H9 (cell line): ENCODE measurements around the gene MAPKAPK3. TPM values are rescaled to one million over a fixed set of nuclear protein-coding genes. Genes with fewer than 3 reads are reported as not detected.

Experiments
- DNase-seq: peaks from one replicate; pipeline ENCODE4 v3.0.0-alpha.2; 2017
- H2AFZ ChIP-seq: one replicate; pipeline ENCODE4 v1.6.1; 2013; ENCODE audit warnings: mild to moderate bottlenecking, low read length, control low read depth, moderate library complexity
- H2AK5ac ChIP-seq: 2 replicates; pipeline ENCODE4 v1.6.1; 2013; ENCODE audit warnings: low read length, control low read depth, mixed read lengths; ENCODE audit not compliant: insufficient read length
- H2BK120ac ChIP-seq: one replicate; pipeline ENCODE4 v1.6.1; 2013; ENCODE audit warnings: low read depth, mild to moderate bottlenecking, low read length, control low read depth, inconsistent platforms; ENCODE audit not compliant: poor library complexity, severe bottlenecking
- H2BK12ac ChIP-seq: 2 replicates; pipeline ENCODE4 v1.6.1; 2013; ENCODE audit warnings: low read length, control low read depth, mixed read lengths, low read depth; ENCODE audit not compliant: insufficient read length
- H2BK15ac ChIP-seq: 2 replicates; pipeline ENCODE4 v1.6.1; 2013; ENCODE audit warnings: low read depth, low read length, control low read depth
- H2BK20ac ChIP-seq: one replicate; pipeline ENCODE4 v1.6.1; 2013; ENCODE audit warnings: low read depth, mild to moderate bottlenecking, low read length, control low read depth, inconsistent platforms; ENCODE audit not compliant: poor library complexity, severe bottlenecking
- H2BK5ac ChIP-seq: 2 replicates; pipeline ENCODE4 v1.6.1; 2013; ENCODE audit warnings: low read length, control low read depth, mixed read lengths; ENCODE audit not compliant: insufficient read length
- H3K14ac ChIP-seq: 2 replicates; pipeline ENCODE4 v1.6.1; 2013; ENCODE audit warnings: low read length, control low read depth; ENCODE audit not compliant: insufficient read depth
- H3K18ac ChIP-seq: 2 replicates; pipeline ENCODE4 v1.6.1; 2013; ENCODE audit warnings: low read depth, mild to moderate bottlenecking, mixed read lengths, low read length, control low read depth; ENCODE audit not compliant: insufficient read length
- H3K23ac ChIP-seq: 2 replicates; pipeline ENCODE4 v1.6.1; 2013; ENCODE audit warnings: low read length, control low read depth, mixed read lengths, low read depth; ENCODE audit not compliant: insufficient read length
- H3K23me2 ChIP-seq: 2 replicates; pipeline ENCODE4 v1.6.1; 2013; ENCODE audit warnings: low read depth, mild to moderate bottlenecking, mixed read lengths, low read length, control low read depth; ENCODE audit not compliant: insufficient read length, poor library complexity, severe bottlenecking
- H3K27ac ChIP-seq: 2 replicates; pipeline ENCODE4 v1.5.1; 2013; ENCODE audit warnings: low read length, control low read depth, mixed read lengths, low read depth; ENCODE audit not compliant: insufficient read length
- H3K27me3 ChIP-seq: 2 replicates; pipeline ENCODE4 v1.6.1; 2013; ENCODE audit warnings: low read length, control low read depth, inconsistent platforms; ENCODE audit not compliant: insufficient read depth
- H3K4ac ChIP-seq: 2 replicates; pipeline ENCODE4 v1.6.1; 2013; ENCODE audit warnings: low read depth, mild to moderate bottlenecking, control low read depth, inconsistent platforms, low read length, moderate library complexity
- H3K4me1 ChIP-seq: 2 replicates; pipeline ENCODE4 v1.6.1; 2013; ENCODE audit warnings: low read length, control low read depth, inconsistent platforms; ENCODE audit not compliant: insufficient read depth
- H3K4me2 ChIP-seq: 2 replicates; pipeline ENCODE4 v1.6.1; 2013; ENCODE audit warnings: low read length, control low read depth, mixed read lengths; ENCODE audit not compliant: insufficient read length, insufficient read depth
- H3K56ac ChIP-seq: 2 replicates; pipeline ENCODE4 v1.6.1; 2013; ENCODE audit warnings: low read depth, mild to moderate bottlenecking, mixed read lengths, low read length, control low read depth; ENCODE audit not compliant: insufficient read length
- H3K79me1 ChIP-seq: 2 replicates; pipeline ENCODE4 v1.6.1; 2013; ENCODE audit warnings: low read depth, mild to moderate bottlenecking, moderate library complexity, low read length, control low read depth, inconsistent platforms; ENCODE audit not compliant: insufficient read depth, poor library complexity, severe bottlenecking
- H3K79me2 ChIP-seq: 2 replicates; pipeline ENCODE4 v1.6.1; 2013; ENCODE audit warnings: low read length, control low read depth, inconsistent platforms; ENCODE audit not compliant: insufficient read depth
- H3K9ac ChIP-seq: 2 replicates; pipeline ENCODE4 v1.6.1; 2013; ENCODE audit warnings: low read length, control low read depth, mixed read lengths; ENCODE audit not compliant: insufficient read length; ENCODE audit errors: extremely low read depth
- H3K9me3 ChIP-seq: one replicate; pipeline ENCODE4 v1.6.1; 2013; ENCODE audit warnings: low read depth, low read length, inconsistent platforms; ENCODE audit not compliant: control insufficient read depth
- H3T11ph ChIP-seq: one replicate; pipeline ENCODE4 v1.6.1; 2013; ENCODE audit warnings: mild to moderate bottlenecking, low read length, control low read depth, inconsistent platforms
- H4K20me1 ChIP-seq: one replicate; pipeline ENCODE4 v1.6.1; 2013; ENCODE audit not compliant: control insufficient read depth, insufficient read length, insufficient read depth
- H4K5ac ChIP-seq: 2 replicates; pipeline ENCODE4 v1.6.1; 2013; ENCODE audit warnings: low read depth, mild to moderate bottlenecking, mixed read lengths, low read length, control low read depth; ENCODE audit not compliant: insufficient read length
- H4K8ac ChIP-seq: replicated peaks from 2 replicates; pipeline ENCODE4 v1.6.1; 2013; ENCODE audit warnings: low read length, control low read depth, mixed read lengths, low read depth; ENCODE audit not compliant: insufficient read length
- H4K91ac ChIP-seq: 2 replicates; pipeline ENCODE4 v1.6.1; 2013; ENCODE audit warnings: low read depth, mild to moderate bottlenecking, moderate library complexity, mixed read lengths, low read length, control low read depth; ENCODE audit not compliant: insufficient read length
- H3K27ac Mint-ChIP-seq, 3 experiments: 2 replicates in 2 of 3; 3 replicates in 1 of 3; pipeline ENCODE4 v1.8.0; 2020 to 2021; ENCODE audit warnings: mixed read lengths in 3 of 3, mild to moderate bottlenecking in 1 of 3, moderate library complexity in 1 of 3
- H3K27me3 Mint-ChIP-seq: 2 replicates; pipeline ENCODE4 v1.8.0; 2021; ENCODE audit warnings: low read depth, mild to moderate bottlenecking, moderate library complexity, mixed read lengths
- H3K36me3 Mint-ChIP-seq, 3 experiments: 2 replicates in 2 of 3; 3 replicates in 1 of 3; pipeline ENCODE4 v1.8.0; 2020 to 2021; ENCODE audit warnings: low read depth in 3 of 3, mixed read lengths in 3 of 3; ENCODE audit not compliant: insufficient read depth in 1 of 3
- H3K4me1 Mint-ChIP-seq, 2 experiments: 2 replicates each; pipeline ENCODE4 v1.8.0; 2020; ENCODE audit warnings: mixed read lengths in 2 of 2
- H3K4me3 Mint-ChIP-seq, 2 experiments: 2 replicates in 1 of 2; 3 replicates in 1 of 2; pipeline ENCODE4 v1.8.0; 2020 to 2021; ENCODE audit warnings: mild to moderate bottlenecking in 2 of 2, mixed read lengths in 2 of 2, moderate library complexity in 1 of 2
- H3K9me3 Mint-ChIP-seq, 2 experiments: 2 replicates in 1 of 2; 3 replicates in 1 of 2; pipeline ENCODE4 v1.8.0; 2020; ENCODE audit warnings: mild to moderate bottlenecking in 2 of 2, mixed read lengths in 2 of 2, moderate library complexity in 1 of 2
- CTCF ChIP-seq: fragments of 200-600 bp; sonication (generic); conservative IDR thresholded peaks from 3 replicates; pipeline ENCODE4 v1.8.0; 2021; ENCODE audit warnings: antibody characterized with exemption, mild to moderate bottlenecking
- WGBS: extraction: QIAGEN DNeasy Blood & Tissue Kit; methylation state at CpG from one replicate; pipeline ENCODE4 v1.1.7; 2013; ENCODE audit warnings: missing lambda C conversion rate, low lambda C conversion rate, mixed read lengths; ENCODE audit not compliant: insufficient read length; ENCODE audit errors: extremely low coverage; 5-methylcytosine and 5-hydroxymethylcytosine counted together
- total RNA-seq: library from RNA; stranded (reverse); gene quantifications from 2 replicates; pipeline ENCODE4 v1.2.1, GENCODE V29; 2021

The MAPKAPK3 gene
- total RNA-seq, 1 experiment from 2014 or later: 57.9 TPM

- Histone ChIP-seq H3K4ac (no peak overlapping the region), H3K79me2 (no peaks in the 10 kb centered on the region), H2BK15ac (no peak overlapping the region), H3K27ac (no peak overlapping the region), H3K9ac (no peak overlapping the region), H3K18ac (no peak overlapping the region), H2BK12ac (no peak overlapping the region), H3K4me1 (no peaks in the 10 kb centered on the region), H4K20me1 (no peaks in the 10 kb centered on the region), H2AFZ (no peak overlapping the region), H3K4me2 (no peak overlapping the region), H2AK5ac (no peak overlapping the region), H4K91ac (no peak overlapping the region), H2BK120ac (no peak overlapping the region), H4K8ac (no peak overlapping the region), H3K23me2 (no peaks in the 10 kb centered on the region), H3K23ac (no peak overlapping the region), H2BK5ac (no peak overlapping the region), H3K14ac (no peak overlapping the region), H3K79me1 (no peaks in the 10 kb centered on the region), H3K9me3 (no peaks in the 10 kb centered on the region), H2BK20ac (no peak overlapping the region), H3K56ac (no peak overlapping the region), H4K5ac (no peak overlapping the region), H3T11ph (no peak overlapping the region), H3K27me3 (no peaks in the 10 kb centered on the region)
- no peaks in the 10 kb centered on the region for H3K27me3 Mint-ChIP-seq
- H3K4me3 Mint-ChIP-seq: no peak overlapping the region
- peaks cover 0 to 4% (median 1%) of the 10 kb centered on the region in 3 experiments; a peak in 3 of 7 replicates for H3K36me3 Mint-ChIP-seq
- no peak for DNase-seq
- no CpG with 5 or more reads among the region's 1 CpG for WGBS
- no peak overlapping the region for H3K27ac Mint-ChIP-seq
- no peak for TF ChIP-seq CTCF
- H3K4me1 Mint-ChIP-seq: peaks cover 0 to 6% of the 10 kb centered on the region in 2 experiments; a peak in 3 of 4 replicates
- H3K9me3 Mint-ChIP-seq: no peaks in the 10 kb centered on the region
These were observed 42.5 kb upstream of the MAPKAPK3 start for GRCh38 chr3:50574444-50574831.
